Left kidney (tissue), 2 donors: ENCODE measurements around the gene BMP2K. TPM values are rescaled to one million over a fixed set of nuclear protein-coding genes. Genes with fewer than 3 reads are reported as not detected.
"Not testable (repeated sequence)": the region's sequence is repeated elsewhere in the genome, so short reads cannot be mapped to it uniquely, and the experiment has no call there.

Experiments used
- DNase-seq: peaks from one replicate; pipeline ENCODE4 v3.0.0-alpha.2; 2013
- polyA plus RNA-seq: library from polyadenylated mRNA; unstranded; fragments of 120-200 nt; gene quantifications from one replicate; pipeline ENCODE4 v1.2.1, GENCODE V29; 2013; ENCODE audit not compliant: insufficient read length

Gene BMP2K
- polyA plus RNA-seq, 1 donor: 36.3 TPM

DNA sequence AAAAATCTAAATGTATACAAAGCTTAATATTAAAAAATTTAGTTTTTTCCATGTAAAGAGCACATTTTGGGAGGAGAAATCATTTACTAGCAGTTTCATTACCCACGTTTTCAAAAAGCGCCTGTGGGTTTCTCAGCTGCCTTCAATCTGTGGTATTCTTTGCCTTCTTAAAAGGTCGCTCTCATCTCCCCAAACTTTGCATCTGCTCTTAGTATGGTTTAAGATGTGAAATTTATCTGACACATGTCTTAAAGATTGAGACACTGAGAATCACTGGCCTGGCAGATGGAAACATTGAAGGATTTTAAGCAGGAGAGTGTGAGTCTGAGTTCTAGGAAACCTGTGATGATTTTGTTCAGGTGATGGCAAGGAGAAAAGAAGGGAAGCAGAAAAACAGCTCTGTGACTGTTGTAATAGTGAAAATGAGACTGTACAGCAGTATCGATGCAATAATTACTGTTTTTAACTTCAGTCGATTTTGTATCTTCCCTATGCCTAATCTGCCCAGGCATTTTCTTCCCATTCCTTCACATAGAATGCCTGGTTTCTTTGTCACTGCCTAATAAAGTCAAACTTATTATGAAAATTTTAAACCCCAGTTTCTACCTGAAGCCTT lies 87.2 kb downstream of the BMP2K start:
- DNase-seq: no peak

GRCh38 chr4:78863991-78864390 lies 87.8 kb downstream of the BMP2K start:
- DNase-seq: no peak

GRCh38 chr4:78864405-78865024 lies 88.4 kb downstream of the BMP2K start:
- peak; percentile 77 for DNase-seq

- DNase-seq: no peak
These were observed 89.3 kb downstream of the BMP2K start for GRCh38 chr4:78865451-78865850.

DNA sequence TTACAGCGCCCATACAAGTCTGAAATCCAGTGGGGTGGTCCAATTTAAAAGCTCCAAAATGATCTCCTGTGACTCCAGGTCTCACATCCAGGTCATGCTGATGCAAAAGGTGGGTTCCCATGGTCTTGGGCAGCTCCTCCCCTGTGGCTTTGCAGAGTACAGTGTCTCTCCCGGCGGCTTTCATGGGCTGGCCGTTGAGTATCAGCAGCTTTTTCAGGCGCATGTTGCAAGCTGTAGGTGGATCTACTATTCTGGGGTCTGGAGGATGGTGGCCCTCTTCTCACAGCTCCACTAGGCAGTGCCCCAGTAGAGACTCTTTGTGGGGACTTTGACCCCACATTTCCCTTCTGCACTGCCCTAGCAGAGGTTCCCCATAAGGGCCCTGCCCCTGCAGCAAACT lies 92.6 kb downstream of the BMP2K start:
- DNase-seq: not testable (repeated sequence)

GRCh38 chr4:78870056-78870455 lies 93.9 kb downstream of the BMP2K start:
- DNase-seq: no peak

- DNase-seq: no peak
These were observed 100.6 kb downstream of the BMP2K start for GRCh38 chr4:78876568-78877320.

GRCh38 chr4:78878031-78878430 lies 101.9 kb downstream of the BMP2K start:
- DNase-seq: no peak

DNA sequence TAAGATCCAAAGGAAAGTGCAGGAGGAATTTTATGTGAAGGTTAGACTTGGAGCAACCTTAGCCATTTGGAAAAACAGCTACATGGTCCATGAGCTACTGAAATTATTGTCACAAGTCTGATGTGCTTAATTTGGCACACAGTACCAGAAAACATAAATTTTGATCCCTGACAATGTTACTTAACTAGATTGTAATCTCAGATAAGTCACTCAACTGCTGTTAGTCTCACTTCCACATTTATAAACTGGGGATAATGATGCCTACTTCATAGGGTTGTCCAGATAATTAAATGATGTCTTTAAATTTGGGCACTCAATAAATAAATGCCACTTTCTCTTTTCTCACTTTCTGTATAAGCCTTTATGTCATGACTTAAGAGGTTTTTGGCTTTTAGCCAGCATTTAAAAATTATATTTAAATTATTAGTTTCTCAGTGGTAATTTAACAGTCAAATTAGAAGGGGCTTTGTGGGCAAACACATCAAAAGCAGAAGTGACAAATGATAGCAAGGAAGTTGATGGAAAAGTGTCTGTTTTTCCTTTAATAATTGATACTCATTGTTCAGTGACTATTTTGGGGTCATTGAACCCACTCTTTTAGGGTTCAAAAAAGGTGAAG lies 104.8 kb downstream of the BMP2K start:
- DNase-seq: no peak

DNA sequence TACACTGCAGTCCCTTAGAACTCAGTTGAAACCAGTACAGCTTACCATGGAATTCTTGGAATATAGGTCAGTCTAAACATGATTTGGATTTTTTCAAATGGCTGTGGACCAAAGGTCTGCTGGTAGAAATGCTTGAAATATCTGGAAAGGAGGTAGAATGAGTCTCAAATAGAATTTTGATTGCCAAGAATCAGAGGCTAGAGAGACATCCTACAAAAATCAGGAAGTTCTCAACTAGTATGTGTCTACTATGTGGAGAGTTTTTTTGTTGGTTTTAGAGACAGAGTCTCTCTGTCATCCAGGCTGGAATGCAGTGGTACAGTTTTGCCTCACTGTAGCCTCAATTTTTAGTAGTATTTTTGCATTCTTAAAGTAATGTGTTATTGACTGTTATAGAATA lies 109.4 kb downstream of the BMP2K start:
- no peak for DNase-seq

- DNase-seq: no peak
These were observed 113.8 kb downstream of the BMP2K start for GRCh38 chr4:78889955-78890354.

DNA sequence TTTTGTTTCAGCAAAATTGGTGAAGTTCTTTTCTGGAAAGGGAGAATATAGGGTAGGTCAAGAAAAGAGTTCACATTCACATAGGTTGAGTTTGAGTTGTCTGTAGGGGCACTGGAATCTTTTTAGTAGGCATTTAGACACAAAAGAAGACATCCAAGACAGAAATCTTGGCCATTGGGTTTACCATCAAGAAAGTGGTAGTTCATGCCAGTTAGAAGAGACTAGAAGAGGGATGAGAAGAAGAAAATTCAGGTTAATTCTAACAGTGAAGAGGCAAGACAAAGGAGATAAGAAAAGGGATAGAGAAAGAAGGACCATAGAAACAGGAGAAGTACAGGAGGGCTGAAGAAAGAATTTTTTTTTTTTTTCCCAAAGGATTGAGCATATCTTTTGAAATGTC lies 123.2 kb downstream of the BMP2K start:
- DNase-seq: no peak

DNA sequence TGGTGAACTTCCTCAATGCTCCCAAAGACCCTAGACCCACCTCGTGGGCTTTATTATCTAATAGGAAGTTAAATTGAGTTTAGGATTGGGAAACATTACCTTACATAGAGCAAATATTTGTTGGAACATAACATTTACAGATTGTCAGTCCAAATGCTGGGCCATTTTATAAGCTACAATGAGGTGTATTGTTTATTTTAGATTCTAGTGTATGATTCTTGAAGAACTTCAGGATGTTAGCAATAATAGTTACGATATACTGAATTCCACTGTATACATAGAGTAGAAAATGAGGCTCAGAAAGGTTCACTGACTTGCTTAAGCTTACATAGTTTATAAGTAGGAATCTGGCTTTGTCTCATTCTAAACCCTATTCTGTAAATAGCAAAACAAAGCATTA lies 125.7 kb downstream of the BMP2K start:
- DNase-seq: no peak

DNA sequence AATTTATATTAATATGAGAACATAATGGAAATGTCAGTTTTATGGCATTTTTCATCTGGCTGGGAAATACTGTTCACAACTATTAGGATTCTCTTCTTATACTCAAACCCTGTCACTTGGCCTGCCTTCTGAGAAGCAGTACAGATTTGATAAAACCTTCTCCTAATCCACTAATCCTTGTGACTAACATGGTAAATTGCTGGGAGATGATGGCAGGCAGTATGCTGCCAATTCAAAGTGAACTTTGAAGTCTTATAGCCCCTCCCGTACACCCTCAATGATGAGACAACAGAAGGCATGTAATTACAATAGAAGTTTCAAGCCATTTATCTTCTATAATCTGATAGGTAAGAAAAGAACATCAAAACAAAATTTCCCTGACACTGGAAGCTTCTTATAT lies 126.1 kb downstream of the BMP2K start:
- DNase-seq: no peak

DNA sequence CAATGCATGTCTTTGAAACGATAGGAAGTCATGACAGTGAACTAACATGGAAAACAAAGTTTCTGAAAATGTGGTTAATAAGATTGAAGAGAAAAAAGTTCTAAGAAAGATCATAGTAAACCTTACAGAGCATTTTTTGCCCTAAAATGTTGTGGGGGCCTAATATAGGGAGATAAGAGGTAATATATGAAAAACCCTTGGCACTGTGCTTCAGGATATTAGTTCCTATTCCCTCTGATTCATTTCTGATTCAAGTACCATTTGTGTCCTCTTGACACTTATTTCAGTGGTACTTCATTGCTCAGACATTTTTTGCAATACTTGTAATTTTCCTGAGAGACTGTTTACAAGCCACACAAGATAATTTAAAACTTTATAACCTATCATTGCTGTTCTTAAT lies 128.0 kb downstream of the BMP2K start:
- DNase-seq: no peak

DNA sequence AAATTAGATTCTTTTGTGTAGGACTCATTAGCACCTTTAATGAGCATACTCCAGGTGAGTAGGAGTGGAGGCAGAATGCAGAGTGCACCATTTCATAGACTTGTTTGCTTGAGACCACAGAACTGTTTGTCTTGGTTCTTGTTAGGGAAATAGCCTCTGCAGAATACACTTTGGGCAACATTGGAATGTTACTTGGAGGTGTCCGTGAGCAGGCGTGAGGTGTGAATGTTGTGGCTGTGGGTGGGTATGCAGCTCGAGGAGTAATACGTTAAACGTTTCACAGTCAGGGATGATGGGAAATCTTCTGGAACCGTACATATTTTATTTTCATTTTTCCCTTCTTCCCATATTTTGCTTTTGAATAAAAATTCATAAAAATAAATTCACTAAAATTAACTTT lies 131.5 kb downstream of the BMP2K start:
- no peak for DNase-seq

DNA sequence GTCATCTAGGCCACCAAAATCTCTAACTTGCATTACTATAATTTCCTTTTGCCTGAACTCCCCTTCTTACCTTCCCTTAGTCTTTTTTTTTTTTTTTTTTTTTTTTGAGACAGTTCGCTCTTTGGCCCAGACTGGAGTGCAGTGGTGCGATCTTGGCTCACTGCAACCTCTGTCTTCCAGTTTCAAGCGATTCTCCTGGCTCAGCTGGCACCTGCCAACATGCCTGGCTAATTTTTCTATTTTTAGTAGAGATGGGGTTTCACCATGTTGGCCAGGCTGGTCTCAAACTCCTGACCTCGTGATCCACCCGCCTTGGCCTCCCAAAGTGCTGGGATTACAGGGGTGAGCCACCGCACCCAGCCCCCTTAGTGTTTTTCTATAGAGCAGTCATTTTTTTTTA lies 132.8 kb downstream of the BMP2K start:
- DNase-seq: not testable (repeated sequence)

GRCh38 chr4:78910612-78911011 lies 134.5 kb downstream of the BMP2K start:
- DNase-seq: no peak

DNA sequence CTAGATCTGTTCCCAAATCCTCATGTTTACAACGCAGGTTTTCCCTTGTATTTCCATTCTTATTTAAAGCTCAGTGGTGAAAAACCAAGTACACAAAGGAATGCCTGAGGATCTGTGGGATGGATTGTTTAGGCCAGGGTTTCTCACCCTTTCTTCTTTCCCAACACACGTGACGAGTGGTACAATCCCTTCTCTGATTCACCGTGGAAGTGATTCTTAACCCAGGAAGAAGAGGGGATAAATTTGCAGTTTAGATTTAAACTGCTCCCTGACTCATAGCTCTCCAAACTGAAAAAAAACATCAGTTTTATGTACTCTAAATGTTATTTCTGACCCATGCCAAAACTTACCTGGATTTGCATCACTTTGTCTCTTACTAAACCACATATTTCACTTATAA lies 146.1 kb downstream of the BMP2K start:
- no peak for DNase-seq

DNA sequence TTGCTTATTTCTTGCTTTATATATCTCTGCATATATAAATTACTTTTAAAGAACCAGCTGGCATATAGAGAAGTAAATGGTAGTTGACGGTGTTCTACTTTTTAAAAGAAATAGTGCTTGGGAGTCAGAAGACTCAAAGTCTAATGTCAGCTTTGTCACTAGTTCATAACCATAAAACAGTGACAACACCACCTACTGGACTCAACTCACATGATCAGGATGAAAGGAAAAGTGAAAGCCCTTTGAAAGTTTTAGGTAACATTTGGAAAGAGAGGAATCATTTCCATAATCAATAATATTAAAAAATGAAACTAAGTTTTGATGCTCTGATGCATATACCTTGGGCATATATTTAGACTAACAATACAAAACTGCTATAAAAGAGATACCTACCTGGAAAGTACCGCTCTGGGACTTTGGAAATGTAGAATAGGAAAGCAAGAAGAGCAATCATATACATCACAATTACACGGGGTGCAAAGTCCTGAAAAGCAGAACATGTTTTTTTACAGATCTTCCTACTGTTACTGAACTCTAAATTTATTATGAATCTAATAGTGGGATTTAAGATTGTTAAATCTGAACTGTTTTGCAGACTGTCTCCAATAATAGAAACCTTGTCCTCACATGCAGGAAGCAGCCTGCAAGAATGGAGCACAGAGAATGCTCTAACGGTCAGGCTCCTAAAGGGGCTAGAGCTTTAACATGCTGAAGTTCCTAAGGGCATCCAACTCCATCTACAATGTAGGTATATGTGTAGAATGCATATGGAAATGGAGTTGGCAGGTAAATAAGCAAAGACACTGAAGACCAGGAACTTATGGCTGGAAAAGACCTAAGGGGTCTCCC lies 147.5 kb downstream of the BMP2K start:
- DNase-seq: no peak

GRCh38 chr4:78926826-78927225 lies 150.7 kb downstream of the BMP2K start:
- no peak for DNase-seq

DNA sequence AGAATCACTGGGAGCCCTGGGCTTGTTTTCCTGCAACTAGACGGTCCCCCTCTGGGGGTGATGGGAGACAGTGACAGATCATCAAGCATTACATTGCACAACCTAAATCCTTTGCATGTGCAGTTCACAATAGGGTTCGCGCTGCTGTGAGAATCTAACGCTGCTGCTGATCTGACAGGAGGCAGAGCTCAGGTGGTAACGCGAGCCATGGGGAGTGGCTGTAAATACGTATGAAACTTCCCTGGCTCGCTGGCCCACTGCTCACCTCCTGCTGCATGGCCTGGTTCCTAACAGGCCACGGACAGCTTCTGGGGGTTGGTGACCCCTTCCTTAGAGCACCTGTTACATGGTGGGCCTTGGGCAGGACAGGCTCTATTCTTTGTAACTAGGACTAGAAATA lies 152.7 kb downstream of the BMP2K start:
- no peak for DNase-seq
